ENCODE measurements around the gene ARHGEF16. TPM values are rescaled to one million over a fixed set of nuclear protein-coding genes. Genes with fewer than 3 reads are reported as not detected.

The ARHGEF16 gene
- total RNA-seq, 1 donor from 2014 or later: 33.0 TPM

GRCh38 chr1:3440711-3441409 is 13.6 kb upstream of the ARHGEF16 start:
- H3K36me3 ChIP-seq (ENCODE audit: control insufficient read depth, insufficient read depth, low read length): no peaks in the 10 kb centered on the region
- H3K4me3 ChIP-seq (ENCODE audit: low read depth, low read length): no peak overlapping the region
- TF ChIP-seq CTCF (IDR thresholded peaks at IDR 0.05; ENCODE audit: insufficient read depth, low read length, poor library complexity, severe bottlenecking): no peak
- no peak for DNase-seq (ENCODE audit: low read depth)
- peaks cover 30% of the 10 kb centered on the region for H3K27me3 ChIP-seq (ENCODE audit: control insufficient read depth, insufficient read depth, low read length)

GRCh38 chr1:3441410-3441847 is 13.0 kb upstream of the ARHGEF16 start:
- TF ChIP-seq CTCF (IDR thresholded peaks at IDR 0.05; ENCODE audit: insufficient read depth, low read length, poor library complexity, severe bottlenecking): no peak
- Histone ChIP-seq H3K4me3 (ENCODE audit: low read depth, low read length) (no peak overlapping the region), H3K36me3 (ENCODE audit: control insufficient read depth, insufficient read depth, low read length) (no peaks in the 10 kb centered on the region), H3K27me3 (ENCODE audit: control insufficient read depth, insufficient read depth, low read length) (peaks cover 29% of the 10 kb centered on the region)
- no peak for DNase-seq (ENCODE audit: low read depth)

GRCh38 chr1:3441880-3442279 is 12.6 kb upstream of the ARHGEF16 start:
- DNase-seq (ENCODE audit: low read depth): no peak
- Histone ChIP-seq H3K36me3 (ENCODE audit: control insufficient read depth, insufficient read depth, low read length) (no peaks in the 10 kb centered on the region), H3K4me3 (ENCODE audit: low read depth, low read length) (no peak overlapping the region), H3K27me3 (ENCODE audit: control insufficient read depth, insufficient read depth, low read length) (peaks cover 28% of the 10 kb centered on the region)
- no peak for TF ChIP-seq CTCF (IDR thresholded peaks at IDR 0.05; ENCODE audit: insufficient read depth, low read length, poor library complexity, severe bottlenecking)

GRCh38 chr1:3442331-3442730 is 12.1 kb upstream of the ARHGEF16 start:
- Histone ChIP-seq H3K27me3 (ENCODE audit: control insufficient read depth, insufficient read depth, low read length) (peaks cover 26% of the 10 kb centered on the region), H3K4me3 (ENCODE audit: low read depth, low read length) (no peak overlapping the region), H3K36me3 (ENCODE audit: control insufficient read depth, insufficient read depth, low read length) (no peaks in the 10 kb centered on the region)
- no peak for DNase-seq (ENCODE audit: low read depth)
- no peak for TF ChIP-seq CTCF (IDR thresholded peaks at IDR 0.05; ENCODE audit: insufficient read depth, low read length, poor library complexity, severe bottlenecking)

- peaks cover 26% of the 10 kb centered on the region for H3K27me3 ChIP-seq (ENCODE audit: control insufficient read depth, insufficient read depth, low read length)
- no peak for DNase-seq (ENCODE audit: low read depth)
- TF ChIP-seq CTCF (IDR thresholded peaks at IDR 0.05; ENCODE audit: insufficient read depth, low read length, poor library complexity, severe bottlenecking): no peak
- H3K36me3 ChIP-seq (ENCODE audit: control insufficient read depth, insufficient read depth, low read length): no peaks in the 10 kb centered on the region
- H3K4me3 ChIP-seq (ENCODE audit: low read depth, low read length): no peak overlapping the region
These were observed 11.6 kb upstream of the ARHGEF16 start for GRCh38 chr1:3442901-3443300.

- TF ChIP-seq CTCF (IDR thresholded peaks at IDR 0.05; ENCODE audit: insufficient read depth, low read length, poor library complexity, severe bottlenecking): no peak
- H3K36me3 ChIP-seq (ENCODE audit: control insufficient read depth, insufficient read depth, low read length): no peaks in the 10 kb centered on the region
- peaks cover 26% of the 10 kb centered on the region for H3K27me3 ChIP-seq (ENCODE audit: control insufficient read depth, insufficient read depth, low read length)
- DNase-seq (ENCODE audit: low read depth): no peak
- no peak overlapping the region for H3K4me3 ChIP-seq (ENCODE audit: low read depth, low read length)
These were observed 10.7 kb upstream of the ARHGEF16 start for GRCh38 chr1:3443807-3444206.
